OCI-LY3 (cell line): ENCODE measurements around the gene RFPL3.

ENCODE experiments used
- H2AFZ ChIP-seq: fragments of 200-600, 300-600 bp; shearing (Covaris generic); 2 replicates; pipeline ENCODE4 v1.6.0; 2014; ENCODE audit warnings: antibody characterized with exemption, low read depth, low read length
- H3K27ac ChIP-seq: fragments of 200-600, 300-600 bp; sonication (generic); 2 replicates; pipeline ENCODE4 v1.5.1; 2014; ENCODE audit warnings: mild to moderate bottlenecking, low read length, moderate library complexity, mixed read lengths
- H3K27me3 ChIP-seq: fragments of 200-600, 300-600 bp; sonication (generic); 2 replicates; pipeline ENCODE4 v1.6.1; 2014; ENCODE audit warnings: low read depth, low read length, mixed read lengths
- H3K36me3 ChIP-seq: fragments of 200-600, 300-600 bp; sonication (generic); replicated peaks from 2 replicates; pipeline ENCODE3; 2014; ENCODE audit warnings: low read depth, low read length, mixed read lengths
- H3K4me1 ChIP-seq: fragments of 300-600, 200-600 bp; sonication (generic); 2 replicates; pipeline ENCODE4 v1.6.1; 2014; ENCODE audit warnings: low read length, mixed read lengths
- H3K4me2 ChIP-seq: fragments of 200-600, 300-600 bp; sonication (generic); 2 replicates; pipeline ENCODE4 v1.6.1; 2014; ENCODE audit warnings: low read length, mixed read lengths
- H3K4me3 ChIP-seq: fragments of 300-600, 200-600 bp; sonication (generic); 2 replicates; pipeline ENCODE4 v1.5.1; 2014; ENCODE audit warnings: antibody characterized with exemption, mild to moderate bottlenecking, low read length, moderate library complexity
- H3K79me2 ChIP-seq: fragments of 300-600, 200-600 bp; shearing (Covaris generic); 2 replicates; pipeline ENCODE4 v1.6.1; 2014; ENCODE audit warnings: mild to moderate bottlenecking, low read length, mixed read lengths
- H3K9ac ChIP-seq: fragments of 300-600, 200-600 bp; shearing (Covaris generic); 2 replicates; pipeline ENCODE4 v1.6.0; 2014; ENCODE audit warnings: mild to moderate bottlenecking, low read length, moderate library complexity
- H3K9me3 ChIP-seq: fragments of 200-600, 300-600 bp; shearing (Covaris generic); 2 replicates; pipeline ENCODE4 v1.6.1; 2014; ENCODE audit warnings: low read length, mixed read lengths; ENCODE audit not compliant: insufficient read depth
- H4K20me1 ChIP-seq: fragments of 200-600, 300-600 bp; sonication (generic); 2 replicates; pipeline ENCODE4 v1.6.1; 2016; ENCODE audit warnings: low read length, mixed read lengths; ENCODE audit not compliant: insufficient read depth
- EZH2phosphoT487 ChIP-seq: fragments of 200-600 bp; shearing (Covaris generic); IDR thresholded peaks from 2 replicates; pipeline ENCODE4 v1.6.1; 2018; ENCODE audit warnings: antibody characterized with exemption, mixed run types, low read depth
- TF ChIP-seq, protein P1 (sequence below): fragments of 200-600, 300-600 bp; sonication (generic); IDR thresholded peaks from 2 replicates; pipeline ENCODE4 v1.5.1; 2014; ENCODE audit warnings: antibody characterized with exemption, low read length, low read depth

Gene RFPL3

DNA sequence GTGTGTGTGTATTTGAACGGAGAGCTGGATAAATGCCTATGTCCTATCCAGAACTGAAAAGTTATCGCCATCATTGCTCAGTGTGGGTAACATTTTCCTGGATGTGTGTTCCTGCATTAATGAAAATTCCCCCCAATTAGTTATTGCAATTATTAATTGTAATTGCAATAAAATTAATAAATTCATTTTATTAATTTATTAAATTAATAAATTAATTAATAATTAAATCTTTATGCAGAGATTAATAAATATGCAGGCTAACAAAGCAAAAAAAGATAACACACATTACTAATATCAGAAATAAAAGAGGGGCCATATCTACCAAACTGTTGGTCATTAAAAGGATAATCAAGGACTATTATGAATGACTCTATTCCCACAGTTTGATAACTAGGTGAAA, 3.6 kb downstream of the RFPL3 start:
- H3K4me2 ChIP-seq: no peak overlapping the region

DNA sequence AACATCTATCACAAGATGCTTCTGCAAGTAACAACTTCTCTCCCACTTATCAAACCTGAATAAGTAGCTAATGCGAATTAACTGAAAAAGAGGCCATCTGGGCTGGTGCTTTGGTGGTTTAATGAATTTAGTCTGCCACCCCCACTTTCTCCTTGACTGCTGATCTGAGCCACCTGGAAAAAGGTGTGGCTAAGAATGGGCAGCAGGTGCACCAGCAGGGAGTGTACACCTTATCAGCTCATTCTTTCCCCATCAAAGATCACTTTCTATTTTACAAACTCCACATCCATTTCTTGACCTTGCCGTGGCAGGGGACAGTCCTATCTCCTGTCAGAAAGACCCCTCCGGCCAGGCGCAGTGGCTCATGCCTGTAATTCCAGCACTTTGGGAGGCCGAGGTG, 6.5 kb downstream of the RFPL3 start:
- Histone ChIP-seq H3K27ac (no peak overlapping the region), H4K20me1 (no peaks in the 10 kb centered on the region), H2AFZ (no peak overlapping the region), H3K9ac (no peak overlapping the region), H3K36me3 (no peaks in the 10 kb centered on the region), H3K4me1 (no peaks in the 10 kb centered on the region), H3K9me3 (no peaks in the 10 kb centered on the region), H3K4me2 (no peak overlapping the region), H3K79me2 (no peaks in the 10 kb centered on the region), H3K4me3 (no peak overlapping the region), H3K27me3 (no peaks in the 10 kb centered on the region)
- no peak for TF ChIP-seq EZH2phosphoT487
- TF ChIP-seq, protein P1, sequence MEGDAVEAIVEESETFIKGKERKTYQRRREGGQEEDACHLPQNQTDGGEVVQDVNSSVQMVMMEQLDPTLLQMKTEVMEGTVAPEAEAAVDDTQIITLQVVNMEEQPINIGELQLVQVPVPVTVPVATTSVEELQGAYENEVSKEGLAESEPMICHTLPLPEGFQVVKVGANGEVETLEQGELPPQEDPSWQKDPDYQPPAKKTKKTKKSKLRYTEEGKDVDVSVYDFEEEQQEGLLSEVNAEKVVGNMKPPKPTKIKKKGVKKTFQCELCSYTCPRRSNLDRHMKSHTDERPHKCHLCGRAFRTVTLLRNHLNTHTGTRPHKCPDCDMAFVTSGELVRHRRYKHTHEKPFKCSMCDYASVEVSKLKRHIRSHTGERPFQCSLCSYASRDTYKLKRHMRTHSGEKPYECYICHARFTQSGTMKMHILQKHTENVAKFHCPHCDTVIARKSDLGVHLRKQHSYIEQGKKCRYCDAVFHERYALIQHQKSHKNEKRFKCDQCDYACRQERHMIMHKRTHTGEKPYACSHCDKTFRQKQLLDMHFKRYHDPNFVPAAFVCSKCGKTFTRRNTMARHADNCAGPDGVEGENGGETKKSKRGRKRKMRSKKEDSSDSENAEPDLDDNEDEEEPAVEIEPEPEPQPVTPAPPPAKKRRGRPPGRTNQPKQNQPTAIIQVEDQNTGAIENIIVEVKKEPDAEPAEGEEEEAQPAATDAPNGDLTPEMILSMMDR: no peak

More for the DNA sequence above, 3.6 kb downstream of the RFPL3 start:
- Histone ChIP-seq H3K9ac (no peak overlapping the region), H3K27me3 (no peaks in the 10 kb centered on the region), H3K36me3 (no peaks in the 10 kb centered on the region), H4K20me1 (no peaks in the 10 kb centered on the region), H2AFZ (no peak overlapping the region), H3K27ac (no peak overlapping the region), H3K79me2 (no peaks in the 10 kb centered on the region), H3K4me1 (no peaks in the 10 kb centered on the region), H3K4me3 (no peak overlapping the region), H3K9me3 (no peaks in the 10 kb centered on the region)
- TF ChIP-seq EZH2phosphoT487: no peak
- TF ChIP-seq, protein P1: no peak

DNA sequence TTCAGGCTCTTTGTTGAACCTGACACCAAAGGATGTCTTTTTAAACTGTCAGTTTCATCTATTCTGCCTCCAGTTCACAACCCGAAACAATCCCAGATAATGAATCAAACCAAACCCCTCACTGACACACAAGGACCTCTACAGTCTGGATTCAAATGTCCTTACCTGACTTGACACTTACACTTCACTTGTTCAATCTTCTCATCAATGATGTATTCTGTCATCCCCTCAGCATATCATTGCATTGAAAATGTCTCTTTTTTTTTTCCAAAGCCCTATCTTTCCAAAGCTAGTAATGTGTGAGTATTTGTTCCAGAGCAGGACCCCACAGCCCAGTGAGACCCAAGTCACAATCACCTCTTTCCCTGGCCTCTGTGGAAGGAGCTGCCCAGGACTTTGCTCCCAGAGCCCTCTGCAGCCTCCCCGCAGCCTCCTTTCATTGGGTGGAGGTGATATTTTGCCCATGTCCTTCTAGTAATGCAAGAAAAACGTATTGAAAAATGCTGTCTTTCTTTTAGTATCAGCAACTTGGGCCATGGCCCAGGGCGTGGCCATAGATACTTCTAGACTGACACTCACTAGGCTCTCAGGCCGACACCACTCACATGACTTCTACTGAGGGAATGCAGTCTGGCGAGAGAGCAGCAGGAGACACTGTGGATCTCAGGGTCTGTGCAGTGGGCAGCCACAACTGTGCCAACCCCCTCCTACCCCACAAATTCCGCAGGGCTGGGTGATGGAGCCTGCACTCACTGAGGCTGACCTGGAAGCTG, 18.2 kb downstream of the RFPL3 start:
- Histone ChIP-seq H4K20me1 (no peaks in the 10 kb centered on the region), H3K9ac (no peak overlapping the region), H3K4me1 (no peaks in the 10 kb centered on the region), H3K79me2 (no peaks in the 10 kb centered on the region), H3K27ac (no peak overlapping the region), H2AFZ (no peak overlapping the region), H3K36me3 (no peaks in the 10 kb centered on the region), H3K27me3 (no peaks in the 10 kb centered on the region), H3K4me2 (no peak overlapping the region), H3K9me3 (no peaks in the 10 kb centered on the region), H3K4me3 (no peak overlapping the region)
- TF ChIP-seq EZH2phosphoT487: no peak
- TF ChIP-seq, protein P1: no peak

DNA sequence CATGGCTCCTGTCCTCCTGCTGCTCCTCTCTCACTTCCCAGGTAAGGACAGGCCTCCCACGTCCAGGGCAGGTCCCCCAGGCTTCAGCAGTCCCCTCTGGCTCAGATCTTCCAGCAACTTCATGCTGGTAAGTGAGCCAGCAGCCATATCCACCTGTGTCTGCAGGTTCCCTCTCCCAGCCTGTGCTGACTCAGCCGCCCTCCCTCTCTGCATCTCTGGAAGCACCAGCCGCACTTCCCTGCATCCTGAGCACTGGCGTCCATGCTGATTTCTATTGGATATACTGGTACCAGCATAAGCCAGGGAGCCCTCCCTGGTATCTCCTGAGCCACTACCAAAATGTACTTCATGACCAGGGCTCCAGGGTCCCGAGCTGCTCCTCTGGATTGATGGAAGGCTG, 19.0 kb downstream of the RFPL3 start:
- Histone ChIP-seq H3K9me3 (no peaks in the 10 kb centered on the region), H3K4me3 (no peak overlapping the region), H2AFZ (no peak overlapping the region), H3K27me3 (no peaks in the 10 kb centered on the region), H3K9ac (no peak overlapping the region), H3K27ac (no peak overlapping the region), H4K20me1 (no peaks in the 10 kb centered on the region), H3K4me2 (no peak overlapping the region), H3K36me3 (no peaks in the 10 kb centered on the region), H3K4me1 (no peaks in the 10 kb centered on the region), H3K79me2 (no peaks in the 10 kb centered on the region)
- TF ChIP-seq EZH2phosphoT487: no peak
- TF ChIP-seq, protein P1: no peak
